IMR-90 (cell line): Measurements from ENCODE around the gene ANKRD40. TPM values are rescaled to one million over a fixed set of nuclear protein-coding genes. Genes with fewer than 3 reads are reported as not detected.
A peak's percentile ranks its signal among the peaks of the same experiment; 100 is the strongest.

Experiments used
- ATAC-seq: fragments of 200-7000 bp; cut with Tn5 transposase; 2 replicates; pipeline ENCODE4 v1.9.1; 2020; ENCODE audit warnings: low read depth, mild to moderate bottlenecking, moderate library complexity
- BruUV-seq: library from RNA; stranded (reverse); fragments of 400-500 nt; replicated peaks from 2 replicates; lab custom pipeline; 2021; lab: Mats Ljungman, UMichigan
- CTCF ChIA-PET: fragments of 300-600 bp; formaldehyde crosslinking; extraction: SDS; loops from one replicate; lab custom pipeline; 2021; ENCODE audit warnings: antibody characterized with exemption; lab: Yijun Ruan, JAX
- POLR2A ChIA-PET: fragments of 300-600 bp; sonication (Branson Sonifier 250); formaldehyde crosslinking; loops from one replicate; lab custom pipeline; 2022; ENCODE audit warnings: antibody characterized with exemption; ENCODE audit not compliant: unreplicated experiment; lab: Charles Lee
- DNase-seq: peaks from one replicate; pipeline ENCODE4 v3.0.0; 2013
- H2AFZ ChIP-seq: replicated peaks from 2 replicates; pipeline ENCODE3; 2013; ENCODE audit warnings: low read length, mild to moderate bottlenecking; ENCODE audit not compliant: poor library complexity
- H2AK5ac ChIP-seq: 2 replicates; pipeline ENCODE4 v1.6.1; 2013; ENCODE audit warnings: low read depth, low read length, inconsistent platforms
- H2AK9ac ChIP-seq: replicated peaks from 2 replicates; pipeline ENCODE3; 2013; ENCODE audit warnings: mild to moderate bottlenecking, low read depth, low read length, moderate library complexity; ENCODE audit not compliant: poor library complexity
- H2BK120ac ChIP-seq: 2 replicates; pipeline ENCODE4 v1.6.1; 2013; ENCODE audit warnings: low read depth, low read length, inconsistent platforms
- H2BK15ac ChIP-seq: 3 replicates; pipeline ENCODE4 v1.6.1; 2013; ENCODE audit warnings: low read depth, low read length, inconsistent platforms
- H2BK20ac ChIP-seq: 2 replicates; pipeline ENCODE4 v1.6.1; 2013; ENCODE audit warnings: low read depth, mild to moderate bottlenecking, inconsistent platforms, low read length, moderate library complexity
- H2BK5ac ChIP-seq: 2 replicates; pipeline ENCODE4 v1.6.1; 2013; ENCODE audit warnings: mild to moderate bottlenecking, low read depth, low read length, inconsistent platforms; ENCODE audit not compliant: poor library complexity, severe bottlenecking
- H3K14ac ChIP-seq: replicated peaks from 2 replicates; pipeline ENCODE4 v1.6.1; 2013; ENCODE audit warnings: low read depth, low read length, inconsistent platforms
- H3K18ac ChIP-seq: 2 replicates; pipeline ENCODE4 v1.6.1; 2013; ENCODE audit warnings: low read depth, low read length, control low read depth
- H3K23ac ChIP-seq: 2 replicates; pipeline ENCODE4 v1.6.1; 2013; ENCODE audit warnings: low read depth, low read length, inconsistent platforms
- H3K27ac ChIP-seq: 2 replicates; pipeline ENCODE4 v1.5.1; 2013; ENCODE audit warnings: mild to moderate bottlenecking, control low read depth, low read length; ENCODE audit not compliant: insufficient read depth
- H3K27me3 ChIP-seq: 2 replicates; pipeline ENCODE4 v1.6.1; 2013; ENCODE audit warnings: low read length; ENCODE audit not compliant: control insufficient read depth, insufficient read depth
- H3K36me3 ChIP-seq: 2 replicates; pipeline ENCODE4 v1.6.1; 2013; ENCODE audit warnings: low read length, mixed read lengths; ENCODE audit not compliant: control insufficient read depth, insufficient read depth
- H3K4ac ChIP-seq: 2 replicates; pipeline ENCODE4 v1.6.1; 2013; ENCODE audit warnings: low read depth, low read length, inconsistent platforms
- H3K4me1 ChIP-seq: 2 replicates; pipeline ENCODE4 v1.6.1; 2013; ENCODE audit warnings: low read length, mixed read lengths; ENCODE audit not compliant: control insufficient read depth, insufficient read depth
- H3K4me2 ChIP-seq: 2 replicates; pipeline ENCODE4 v1.6.1; 2013; ENCODE audit warnings: low read depth, mild to moderate bottlenecking, control low read depth, low read length, moderate library complexity
- H3K4me3 ChIP-seq: 2 replicates; pipeline ENCODE4 v1.5.1; 2013; ENCODE audit warnings: low read depth, mild to moderate bottlenecking, control low read depth, low read length, moderate library complexity; ENCODE audit not compliant: insufficient read depth
- H3K56ac ChIP-seq: 2 replicates; pipeline ENCODE4 v1.6.1; 2013; ENCODE audit warnings: low read length, inconsistent platforms; ENCODE audit not compliant: insufficient read depth; ENCODE audit errors: extremely low read depth
- H3K79me1 ChIP-seq, 2 experiments: 2 replicates each; pipeline ENCODE4 v1.6.1; 2013; ENCODE audit warnings: low read length in 2 of 2, inconsistent platforms in 1 of 2, low read depth in 1 of 2
- H3K9ac ChIP-seq: 2 replicates; pipeline ENCODE4 v1.6.1; 2013; ENCODE audit warnings: low read depth, low read length, control low read depth
- H3K9me1 ChIP-seq: 2 replicates; pipeline ENCODE4 v1.6.1; 2013; ENCODE audit warnings: low read length, inconsistent platforms; ENCODE audit not compliant: insufficient read depth
- H3K9me3 ChIP-seq: 2 replicates; pipeline ENCODE4 v1.6.1; 2013; ENCODE audit warnings: low read length; ENCODE audit not compliant: control insufficient read depth, insufficient read depth
- H4K20me1 ChIP-seq: 2 replicates; pipeline ENCODE4 v1.6.1; 2013; ENCODE audit warnings: low read length, inconsistent platforms; ENCODE audit not compliant: insufficient read depth
- H4K5ac ChIP-seq: 2 replicates; pipeline ENCODE4 v1.6.1; 2013; ENCODE audit warnings: mild to moderate bottlenecking, low read depth, low read length, control low read depth
- H4K8ac ChIP-seq, 2 experiments: 2 replicates each; pipeline ENCODE4 v1.6.1; 2013; ENCODE audit warnings: low read depth in 2 of 2, low read length in 2 of 2, control low read depth in 1 of 2, inconsistent platforms in 1 of 2
- H4K91ac ChIP-seq: 2 replicates; pipeline ENCODE4 v1.6.1; 2013; ENCODE audit warnings: low read depth, low read length, inconsistent platforms; ENCODE audit not compliant: insufficient read depth
- CHD1 ChIP-seq: IDR thresholded peaks from 2 replicates; pipeline ENCODE4 v1.6.1; 2012; ENCODE audit warnings: low read depth, low read length, improper control_type of control experiment
- MAFK ChIP-seq: IDR thresholded peaks from 2 replicates; pipeline ENCODE4 v1.6.1; 2012; ENCODE audit warnings: low read depth, low read length, improper control_type of control experiment
- MXI1 ChIP-seq: IDR thresholded peaks from 2 replicates; pipeline ENCODE4 v1.6.1; 2012; ENCODE audit warnings: low read depth, mild to moderate bottlenecking, low read length, moderate library complexity, borderline replicate concordance
- WGBS, 2 experiments: methylation state at CpG; one replicate each; pipeline versions ENCODE4 v1.1.5 to v1.1.7; 2013; ENCODE audit warnings: missing lambda C conversion rate in 2 of 2; ENCODE audit not compliant: insufficient read length in 1 of 2; ENCODE audit errors: extremely low coverage in 2 of 2; 5-methylcytosine and 5-hydroxymethylcytosine counted together
- dilution Hi-C: fragments of 300-500 bp; cut with HindIII; formaldehyde crosslinking; loops from one replicate; pipeline ENCODE4 v1.14.3; 2018; ENCODE audit warnings: low sequenced_read_pairs; ENCODE audit not compliant: unreplicated experiment
- in situ Hi-C: fragments of 300-500 bp; cut with MboI; formaldehyde crosslinking; loops from 3 replicates; pipeline ENCODE4 v1.14.3; 2019; ENCODE audit warnings: low sequenced_read_pairs, inconsistent platforms, mixed read lengths
- intact Hi-C: fragments of 100-400 bp; cut with micrococcal nuclease; formaldehyde crosslinking; loops from 2 replicates; pipeline ENCODE4 v1.10.0; 2022
- polyA plus RNA-seq, 3 experiments: library from polyadenylated mRNA; depleted of rRNA; stranded (reverse); fragments of >200 nt; gene quantifications; 2 replicates each; pipeline ENCODE4 v1.2.3, GENCODE V29; 2012; ENCODE audit warnings: low replicate concordance in 1 of 3
- total RNA-seq: library from RNA; depleted of rRNA; stranded (reverse); fragments of >200 nt; gene quantifications from 2 replicates; pipeline ENCODE4 v1.2.3, GENCODE V29; 2012
- TF ChIP-seq, protein P1 (sequence below): fragments of 150-350 bp; IDR thresholded peaks from 2 replicates; pipeline ENCODE4 v1.6.1; 2017; ENCODE audit warnings: mild to moderate bottlenecking, antibody characterized with exemption, low read length, low read depth

ANKRD40 gene
- total and polyA plus RNA-seq, 2 of the 4 experiments (the other 2 are of a cell fraction) = 23.4 to 35.8 TPM

DNA sequence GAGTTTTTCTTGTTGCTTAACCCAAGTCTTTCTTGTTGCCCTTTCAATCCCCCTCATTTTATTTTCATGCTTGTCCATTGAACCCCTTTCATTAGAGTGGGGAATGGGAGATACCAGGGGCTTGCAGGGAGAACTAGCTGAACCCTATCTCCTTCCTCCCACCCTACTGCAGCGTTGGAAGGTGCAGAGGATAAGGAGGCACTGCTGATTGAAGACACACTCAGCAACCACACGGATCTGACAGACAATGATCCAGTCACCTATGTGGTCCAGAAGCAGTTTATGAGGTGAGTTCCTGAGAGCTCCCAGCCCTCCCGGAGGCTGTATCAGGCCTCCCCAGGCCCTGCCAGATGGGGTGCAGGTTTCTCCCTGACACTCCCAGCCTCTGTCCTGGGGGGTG is 32.5 kb downstream of the ANKRD40 start:
- ATAC-seq (no peak), DNase-seq (no peak)
- dilution Hi-C loops (no loop called here), intact Hi-C loops (no loop called here), in situ Hi-C loops (loop anchor here (5.0 kb wide), 1 partner anchor 38 kb away; no protein-coding TSS in a partner anchor)
- ChIA-PET CTCF (no interaction called here), POLR2A (no interaction called here)
- Histone ChIP-seq H3K4me3 (no peak overlapping the region), H4K8ac (no peak overlapping the region), H2AK9ac (no peak overlapping the region), H4K91ac (no peak overlapping the region), H3K4me1 (peaks cover 9% of the 10 kb centered on the region), H3K79me1 (no peaks in the 10 kb centered on the region), H3K9me1 (peaks cover 9% of the 10 kb centered on the region; the same call in 1 of the 2 replicates), H4K5ac (no peak overlapping the region), H3K9me3 (no peaks in the 10 kb centered on the region), H2AK5ac (no peak overlapping the region), H3K4me2 (no peak overlapping the region), H3K4ac (no peak overlapping the region), H3K23ac (no peak overlapping the region), H3K18ac (no peak overlapping the region), H3K9ac (no peak overlapping the region), H2BK20ac (no peak overlapping the region), H4K20me1 (no peaks in the 10 kb centered on the region), H3K56ac (no peak overlapping the region), H2BK5ac (no peak overlapping the region), H3K14ac (no peak overlapping the region), H3K36me3 (peaks cover 2% of the 10 kb centered on the region; the same call in 1 of the 2 replicates), H2BK15ac (no peak overlapping the region), H3K27me3 (no peaks in the 10 kb centered on the region), H2BK120ac (no peak overlapping the region), H3K27ac (no peak overlapping the region), H2AFZ (peak overlapping the region; percentile 46)
- no peak for TF ChIP-seq MXI1
- TF ChIP-seq, protein P1, sequence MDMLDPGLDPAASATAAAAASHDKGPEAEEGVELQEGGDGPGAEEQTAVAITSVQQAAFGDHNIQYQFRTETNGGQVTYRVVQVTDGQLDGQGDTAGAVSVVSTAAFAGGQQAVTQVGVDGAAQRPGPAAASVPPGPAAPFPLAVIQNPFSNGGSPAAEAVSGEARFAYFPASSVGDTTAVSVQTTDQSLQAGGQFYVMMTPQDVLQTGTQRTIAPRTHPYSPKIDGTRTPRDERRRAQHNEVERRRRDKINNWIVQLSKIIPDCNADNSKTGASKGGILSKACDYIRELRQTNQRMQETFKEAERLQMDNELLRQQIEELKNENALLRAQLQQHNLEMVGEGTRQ = no peak
- TF ChIP-seq MAFK = no peak
- TF ChIP-seq CHD1 = no peak
- no TSS peak for BruUV-seq
- 100% methylated on average over 1 of the region's 3 CpGs; no CpG with 5 or more reads in 1 of the 2 experiments for WGBS, 2 experiments
